Measurements from ENCODE around the gene FRY. TPM values are rescaled to one million over a fixed set of nuclear protein-coding genes. Genes with fewer than 3 reads are reported as not detected.
A peak's percentile ranks its signal among the peaks of the same experiment; 100 is the strongest.
"Not testable (repeated sequence)": the region's sequence is repeated elsewhere in the genome, so short reads cannot be mapped to it uniquely, and the experiment has no call there.

Gene FRY
- 2.5 TPM in 2 replicates for total RNA-seq (2014; rRNA removed)
- 6.3 TPM for polyA plus RNA-seq (2012)

DNA sequence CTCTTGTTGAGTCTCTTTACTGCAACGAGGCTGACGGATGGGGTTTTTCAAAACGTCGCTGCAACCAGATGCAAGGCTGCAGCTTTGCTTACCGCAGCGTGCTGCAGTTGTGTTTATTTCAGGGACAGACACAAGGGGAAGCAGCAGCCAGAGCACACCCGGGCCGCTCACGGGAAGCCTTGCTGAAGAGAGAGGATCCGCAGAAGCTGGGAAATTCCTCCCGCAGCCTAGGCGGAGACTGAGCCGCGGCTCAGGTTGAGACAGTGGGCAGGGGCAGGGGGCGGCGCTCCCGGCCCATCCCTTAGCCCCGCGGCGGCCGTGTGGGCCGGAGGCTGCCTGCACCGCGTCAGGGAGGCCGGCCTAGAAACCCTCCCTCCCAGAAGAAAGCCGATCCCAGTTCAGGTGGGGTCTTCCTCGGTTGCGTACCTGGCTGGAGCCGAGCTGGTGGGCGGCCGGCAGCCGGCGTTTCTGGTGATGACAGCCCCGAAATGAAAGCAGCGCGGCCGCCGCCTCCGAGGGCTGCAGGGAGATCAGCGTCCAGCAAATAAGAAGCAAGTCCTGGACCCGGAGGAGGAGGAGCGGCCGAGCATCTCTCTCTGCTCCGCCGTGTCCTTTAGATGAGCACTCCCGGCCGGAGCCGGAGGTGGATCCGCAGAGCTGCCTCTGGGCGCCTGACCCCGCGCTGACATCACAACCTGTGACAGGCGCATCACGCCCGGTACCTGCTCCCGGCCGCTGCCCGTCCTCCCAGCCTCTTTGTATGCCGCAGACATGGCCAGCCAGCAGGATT lies at the start of gene FRY:
Gene FRY, plus strand, starts transcription at position 750 of the 790 bp plus-strand sequence. Its CDS starts 22 bp downstream, at position 772.
- DNase-seq (ENCODE audit: low read depth), result peak; percentile 40

DNA sequence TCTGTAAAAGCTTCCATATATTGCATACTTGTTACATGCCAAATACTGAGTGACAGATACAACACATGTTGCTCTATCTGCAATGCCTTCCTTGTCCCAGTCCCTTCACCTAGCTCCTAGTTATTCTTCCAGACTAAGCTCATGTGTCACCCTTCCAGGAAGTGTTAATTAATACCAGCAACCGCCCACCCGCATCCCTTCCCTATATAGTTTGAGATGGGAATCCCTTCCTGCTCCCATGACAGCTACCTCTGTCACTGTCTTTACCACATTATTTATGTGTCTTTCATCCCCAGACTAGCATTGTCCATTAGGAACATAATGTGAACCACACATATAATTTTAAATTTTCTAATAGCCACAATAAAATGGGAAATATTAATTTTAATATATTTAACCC lies 49.5 kb upstream of the FRY start:
- DNase-seq (ENCODE audit: low read depth), result peak; percentile 25

DNA sequence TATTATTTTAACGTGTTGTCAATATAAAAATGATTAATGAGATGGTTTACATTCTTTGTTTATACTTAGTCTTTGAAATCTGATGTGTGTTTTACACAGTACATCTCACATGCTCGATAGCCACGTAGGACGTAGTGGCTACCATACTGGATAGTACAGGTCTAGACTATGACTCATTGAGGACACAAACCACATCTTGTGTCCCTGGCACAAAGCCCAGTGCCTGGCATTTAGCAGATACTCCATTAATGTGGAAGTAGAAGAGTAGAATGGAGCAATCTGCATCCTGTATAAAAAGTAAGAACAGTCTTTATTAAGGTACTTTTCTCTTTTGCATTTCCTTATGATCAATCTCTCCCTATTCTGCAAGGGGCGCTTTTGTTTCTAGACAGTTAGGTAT lies 49.0 kb upstream of the FRY start:
- peak; percentile 98 for DNase-seq (ENCODE audit: low read depth)

DNA sequence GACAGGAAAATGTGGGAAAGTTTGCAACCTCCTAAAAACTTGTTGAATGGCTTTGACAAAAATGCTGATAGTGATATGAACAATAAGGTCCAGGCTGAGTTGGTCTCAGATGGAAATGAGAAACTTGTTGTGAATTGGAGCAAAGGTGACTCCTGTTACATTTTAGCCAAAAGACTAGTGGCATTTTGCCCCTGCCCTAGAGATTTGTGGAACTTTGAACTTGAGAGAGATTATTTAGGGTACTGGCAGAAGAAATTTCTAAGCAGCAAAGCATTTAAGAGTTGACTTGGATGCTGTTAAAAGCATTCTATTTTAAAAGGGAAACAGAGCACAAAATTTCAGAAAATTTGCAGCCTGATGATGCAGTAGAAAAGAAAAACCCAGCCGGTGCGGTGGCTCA lies 47.9 kb upstream of the FRY start:
- not testable (repeated sequence) for DNase-seq (ENCODE audit: low read depth)

DNA sequence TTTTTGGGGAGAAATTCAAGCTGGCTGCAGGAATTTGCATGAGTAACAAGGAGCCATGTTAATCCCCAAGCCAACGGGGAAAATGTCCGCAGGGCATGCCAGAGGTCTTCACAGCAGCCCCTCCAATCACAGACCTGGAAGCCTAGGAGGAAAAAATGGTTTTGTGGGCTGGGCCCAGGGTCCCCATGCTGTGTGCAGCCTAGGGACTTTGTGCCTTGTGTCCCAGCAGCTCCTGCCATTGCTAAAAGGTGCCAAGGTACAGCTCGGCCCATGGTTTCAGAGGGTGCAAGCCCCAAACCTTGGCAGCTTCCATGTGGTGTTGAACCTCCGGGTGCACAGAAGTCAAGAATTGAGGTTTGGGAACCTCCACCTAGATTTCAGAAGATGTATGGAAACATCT lies 47.2 kb upstream of the FRY start:
- DNase-seq (ENCODE audit: low read depth), result not testable (repeated sequence)

DNA sequence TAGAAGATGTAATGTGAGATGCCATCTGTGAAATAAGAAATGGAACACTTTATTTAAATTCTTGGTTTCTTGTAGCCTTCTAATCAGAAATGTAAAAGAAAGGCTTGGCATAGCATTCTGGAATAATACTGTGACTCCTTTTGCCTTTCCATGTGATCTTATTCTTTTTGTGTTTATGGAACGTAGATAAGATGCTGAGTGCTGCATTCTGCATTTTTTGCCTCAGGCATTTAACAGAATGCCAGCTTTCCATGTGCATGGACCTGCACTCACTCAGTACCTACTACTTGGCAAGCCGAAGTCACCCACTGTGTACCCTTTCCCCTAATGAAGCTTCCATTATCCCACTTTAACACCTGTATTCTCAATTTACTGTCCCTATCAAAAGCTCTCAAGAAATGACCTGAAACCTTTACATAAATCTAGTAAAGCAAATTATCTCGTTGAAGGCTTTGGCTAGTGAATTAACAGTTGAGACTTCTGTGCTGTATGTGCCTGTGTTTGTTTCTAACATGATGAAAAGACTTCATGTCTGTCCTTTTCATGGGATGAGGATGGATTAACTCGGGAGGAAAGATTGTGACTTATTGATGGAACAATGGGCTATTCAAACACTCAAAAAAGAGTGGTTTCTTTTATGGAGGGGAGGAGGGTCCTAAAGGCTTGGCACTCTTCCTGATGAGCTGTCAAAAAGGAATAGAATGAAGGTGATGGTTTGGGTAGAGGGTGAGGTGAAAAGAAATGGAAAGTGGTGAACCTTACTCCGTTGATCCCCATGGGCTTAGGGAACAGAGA lies 44.7 kb upstream of the FRY start:
- no peak for DNase-seq (ENCODE audit: low read depth)

DNA sequence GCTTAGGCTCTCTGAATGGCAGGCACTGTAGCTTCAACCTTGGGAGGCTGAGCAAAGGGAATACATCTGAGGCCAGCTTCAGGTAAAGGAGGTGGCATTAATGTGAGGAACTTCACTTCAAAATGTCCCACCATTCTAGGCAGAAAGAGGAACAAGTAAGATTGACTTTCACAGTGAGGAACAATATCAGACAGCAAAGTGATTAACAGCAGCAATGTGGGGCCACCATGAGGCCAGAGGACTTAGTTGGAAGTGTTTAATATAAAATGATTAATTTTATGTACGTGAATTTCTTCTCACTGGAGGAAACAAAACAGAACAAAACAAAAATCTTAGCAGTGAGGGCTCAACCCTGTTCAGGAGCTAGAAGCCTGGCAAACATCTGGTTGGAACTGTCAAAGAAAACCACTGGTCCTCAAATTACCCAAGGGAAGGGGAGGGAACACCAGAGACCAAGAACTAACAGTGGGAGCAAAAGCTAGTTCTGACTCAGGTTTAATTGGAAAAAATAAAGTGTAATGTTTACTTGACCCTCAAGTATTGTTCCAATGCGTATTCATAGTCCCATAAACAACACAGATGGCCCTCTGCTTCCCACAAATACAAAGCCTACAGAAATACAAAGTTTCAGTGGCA lies 43.9 kb upstream of the FRY start:
- DNase-seq (ENCODE audit: low read depth), result peak; percentile 29

DNA sequence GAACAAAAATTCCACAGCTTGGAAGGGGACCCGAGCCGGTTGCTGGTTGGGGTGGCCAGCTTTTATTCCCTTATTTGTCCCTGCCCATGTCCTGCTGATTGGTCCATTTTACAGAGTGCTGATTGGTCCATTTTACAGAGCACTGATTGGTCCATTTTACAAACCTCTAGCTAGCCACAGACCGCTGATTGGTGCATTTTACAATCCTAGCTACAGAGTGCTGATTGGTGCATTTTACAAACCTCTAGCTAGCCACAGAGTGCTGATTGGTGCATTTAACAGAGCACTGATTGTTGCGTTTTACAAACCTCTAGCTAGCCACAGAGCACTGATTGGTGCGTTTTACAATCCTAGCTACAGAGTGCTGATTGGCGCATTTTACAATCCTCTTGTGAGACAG lies 37.2 kb upstream of the FRY start:
- DNase-seq (ENCODE audit: low read depth), result not testable (repeated sequence)

DNA sequence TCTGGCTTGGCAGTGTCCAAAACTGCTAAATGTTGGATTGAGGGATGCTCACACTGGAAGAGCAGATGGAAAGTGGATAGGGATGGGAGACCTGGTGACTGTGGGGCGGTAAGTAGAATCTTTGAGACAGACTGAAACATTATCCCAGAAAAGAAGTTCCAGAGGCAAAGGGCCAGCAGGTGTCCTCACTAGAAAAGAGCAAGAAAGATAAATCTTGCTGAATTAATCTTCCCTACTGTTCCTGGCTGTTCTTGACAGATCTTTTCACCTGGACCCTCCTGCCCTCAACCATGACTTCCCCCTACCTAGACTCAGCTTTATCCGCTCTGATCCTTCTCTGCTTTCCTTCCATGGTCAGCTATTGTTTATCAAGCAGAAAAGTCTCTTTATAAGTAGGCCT lies 35.0 kb upstream of the FRY start:
- DNase-seq (ENCODE audit: low read depth), result no peak

DNA sequence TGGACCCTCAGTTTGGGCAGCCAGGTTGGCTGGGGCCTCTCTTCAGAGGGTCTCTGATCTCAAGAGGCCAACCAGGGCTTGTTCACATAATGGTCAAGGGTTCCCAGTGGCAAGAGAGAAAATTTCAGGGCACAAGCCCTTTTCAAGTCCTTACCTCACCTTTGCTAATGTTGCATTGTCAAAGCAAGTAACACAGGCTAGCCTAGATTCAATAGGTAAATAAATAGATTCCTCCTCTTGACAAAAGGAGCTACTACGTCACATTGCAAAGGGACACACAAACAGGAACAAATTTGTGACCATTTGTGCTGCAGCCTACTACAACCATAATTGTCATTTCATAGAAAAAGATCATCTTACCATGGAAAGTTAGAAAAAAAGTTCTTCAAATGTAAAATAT lies 33.9 kb upstream of the FRY start:
- DNase-seq (ENCODE audit: low read depth), result no peak

DNA sequence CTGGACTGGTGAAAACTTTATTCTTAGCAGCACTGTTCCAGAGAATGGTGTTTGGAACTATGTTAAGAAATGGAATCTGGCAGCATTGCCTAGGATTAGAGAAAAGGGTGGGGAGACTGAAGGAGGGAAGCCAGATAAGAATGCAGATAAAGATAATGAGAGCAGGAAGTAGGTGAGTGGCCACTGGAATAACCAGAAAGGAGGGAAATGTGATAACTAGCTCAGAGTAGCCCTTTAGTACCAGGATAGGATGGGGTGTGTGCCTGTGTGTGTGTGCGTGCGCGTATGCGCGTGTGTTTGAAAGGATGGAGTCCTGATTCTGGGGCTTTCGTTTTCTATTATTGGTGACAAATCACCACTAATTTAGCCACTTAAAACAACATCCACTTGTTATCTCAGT lies 33.4 kb upstream of the FRY start:
- no peak for DNase-seq (ENCODE audit: low read depth)

DNA sequence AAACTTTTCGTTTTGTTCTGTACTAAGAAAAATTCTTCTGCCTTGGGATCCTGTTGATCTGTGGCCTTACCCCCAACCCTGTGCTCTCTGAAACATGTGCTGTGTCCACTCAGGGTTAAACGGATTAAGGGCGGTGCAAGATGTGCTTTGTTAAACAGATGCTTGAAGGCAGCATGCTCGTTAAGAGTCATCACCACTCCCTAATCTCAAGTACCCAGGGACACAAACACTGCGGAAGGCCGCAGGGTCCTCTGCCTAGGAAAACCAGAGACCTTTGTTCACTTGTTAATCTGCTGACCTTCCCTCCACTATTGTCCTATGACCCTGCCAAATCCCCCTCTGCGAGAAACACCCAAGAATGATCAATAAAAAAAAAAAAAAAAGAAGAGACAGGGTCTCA lies 30.8 kb upstream of the FRY start:
- not testable (repeated sequence) for DNase-seq (ENCODE audit: low read depth)

DNA sequence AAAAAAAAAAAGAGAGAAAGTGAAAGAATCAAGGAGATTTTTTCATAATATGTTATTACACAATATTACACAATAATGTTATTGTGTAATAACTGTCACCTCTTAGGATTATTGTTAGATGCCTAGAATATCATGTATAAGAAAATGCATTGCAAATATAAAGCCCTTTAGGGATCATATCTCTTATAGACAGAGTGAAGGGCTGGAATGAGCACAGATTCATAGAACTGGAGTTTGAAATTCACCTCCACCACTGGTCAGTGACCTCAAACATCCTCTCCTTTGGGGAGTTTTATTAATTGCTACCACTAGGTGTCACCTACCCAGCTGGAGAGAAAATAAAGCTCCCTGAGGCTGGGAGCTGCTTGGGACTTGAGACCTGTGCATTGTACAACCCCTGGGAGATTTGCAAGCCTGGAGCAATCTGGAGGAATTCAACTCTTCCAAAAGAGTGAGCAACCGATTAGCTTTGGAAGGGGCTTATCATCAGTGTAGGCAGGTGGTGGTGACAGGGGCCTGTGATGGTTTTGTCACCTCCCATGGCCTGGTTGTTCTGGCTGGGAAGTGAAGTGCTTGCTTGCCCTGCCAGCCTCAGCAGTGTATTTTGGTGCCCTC lies 30.3 kb upstream of the FRY start:
- peak; percentile 75 for DNase-seq (ENCODE audit: low read depth)

DNA sequence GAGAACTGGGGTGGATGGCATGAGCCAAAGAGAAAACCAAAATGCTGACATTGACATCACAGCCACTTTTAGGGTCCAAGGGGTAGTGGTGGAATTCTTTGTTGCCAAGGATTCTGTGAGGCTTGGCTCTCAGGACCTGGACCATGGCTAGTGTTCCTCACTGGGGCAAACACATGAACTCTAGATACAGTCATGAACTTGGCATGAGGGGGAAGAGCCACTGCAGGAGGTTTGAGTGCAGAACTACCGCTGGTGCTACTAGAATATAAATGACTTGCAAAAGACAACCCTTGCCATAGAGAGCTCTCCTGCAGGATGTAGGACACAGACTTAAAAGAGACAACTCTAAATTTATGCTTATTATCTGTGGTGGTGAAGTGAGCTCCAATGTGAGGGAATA lies 29.8 kb upstream of the FRY start:
- DNase-seq (ENCODE audit: low read depth), result no peak

DNA sequence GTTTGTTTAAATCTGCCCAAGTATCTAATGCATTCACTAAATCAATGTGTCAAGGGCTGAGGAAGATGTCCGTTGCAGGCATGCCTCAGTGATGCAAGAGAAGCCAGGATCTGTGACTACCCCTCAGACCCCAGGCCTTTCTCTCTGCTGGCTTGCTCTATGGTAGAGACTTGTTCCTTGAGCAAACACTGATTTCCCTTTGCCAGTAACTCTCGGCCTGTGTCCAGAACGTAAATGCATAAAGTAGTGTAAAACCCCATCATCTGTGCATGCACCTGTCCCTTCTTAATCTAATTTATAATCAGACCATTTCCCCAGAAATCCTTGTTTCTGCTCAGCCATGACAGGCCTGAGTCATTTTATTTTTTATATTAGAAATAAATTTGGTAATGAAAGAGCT lies 28.7 kb upstream of the FRY start:
- no peak for DNase-seq (ENCODE audit: low read depth)

DNA sequence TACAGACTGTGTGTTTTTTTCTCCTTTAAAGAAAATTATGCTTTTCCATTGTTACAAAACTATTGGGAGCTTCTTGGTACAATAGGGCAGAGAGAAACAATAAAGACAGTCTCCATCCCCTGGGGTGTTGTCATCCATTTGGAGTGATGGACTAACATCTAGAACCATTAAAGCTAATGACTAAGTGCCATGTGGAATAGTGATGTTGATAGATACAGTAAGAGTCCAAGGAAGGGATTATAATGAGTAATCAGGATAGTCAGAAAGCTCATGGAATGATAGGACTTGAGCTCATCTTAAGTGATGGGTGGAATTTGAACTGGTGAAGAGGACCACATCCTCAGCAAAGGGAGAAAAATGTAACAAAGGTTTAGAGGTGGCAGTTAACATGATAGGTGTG lies 24.1 kb upstream of the FRY start:
- peak; percentile 27 for DNase-seq (ENCODE audit: low read depth)

DNA sequence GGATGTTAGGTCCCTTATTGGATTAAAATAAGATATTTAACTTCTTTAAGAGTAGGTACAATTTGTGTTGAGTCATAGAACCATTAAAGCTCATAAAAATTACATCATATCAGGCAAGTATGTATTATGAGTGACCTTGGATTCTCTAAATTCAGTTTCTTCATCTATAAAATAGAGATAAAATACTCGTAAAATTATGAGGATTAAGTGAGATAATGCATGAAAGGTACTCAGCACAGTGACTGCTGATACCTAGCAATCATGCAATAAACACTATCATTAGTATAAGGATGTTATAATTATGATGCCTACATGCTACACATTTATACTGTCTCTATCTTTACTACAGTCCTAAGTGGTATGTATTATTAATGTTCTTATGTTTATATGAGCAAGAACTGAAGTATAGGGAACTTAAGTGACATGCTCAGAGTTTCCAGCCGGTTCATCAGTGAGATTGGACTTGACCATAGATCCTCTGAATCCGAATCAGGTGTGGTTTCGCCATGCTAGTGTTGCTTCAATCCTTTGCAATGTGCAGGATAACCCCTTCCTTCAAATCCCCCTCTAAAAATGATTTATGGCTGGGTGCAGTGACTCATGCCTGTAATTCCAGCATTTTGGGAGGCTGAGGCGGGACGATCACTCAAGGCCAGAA lies 22.9 kb upstream of the FRY start:
- no peak for DNase-seq (ENCODE audit: low read depth)

DNA sequence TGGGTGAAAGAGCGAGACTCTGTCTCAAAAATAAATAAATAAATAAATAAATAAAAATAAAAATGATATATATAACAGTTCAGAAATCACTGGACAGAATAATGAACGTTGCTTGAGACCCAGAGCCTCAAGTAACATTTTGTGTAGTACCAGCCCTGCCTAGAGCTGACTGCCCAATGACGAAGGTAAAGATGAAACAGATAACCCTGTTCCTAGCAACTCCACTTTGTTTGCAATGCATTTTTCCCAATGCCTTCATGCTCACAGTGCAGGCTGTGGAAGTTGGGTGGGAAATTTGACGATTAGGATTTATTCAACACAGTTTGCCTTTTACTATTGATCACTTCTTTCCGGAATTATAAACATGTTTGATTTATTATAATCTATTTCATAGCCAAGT lies 22.2 kb upstream of the FRY start:
- no peak for DNase-seq (ENCODE audit: low read depth)

DNA sequence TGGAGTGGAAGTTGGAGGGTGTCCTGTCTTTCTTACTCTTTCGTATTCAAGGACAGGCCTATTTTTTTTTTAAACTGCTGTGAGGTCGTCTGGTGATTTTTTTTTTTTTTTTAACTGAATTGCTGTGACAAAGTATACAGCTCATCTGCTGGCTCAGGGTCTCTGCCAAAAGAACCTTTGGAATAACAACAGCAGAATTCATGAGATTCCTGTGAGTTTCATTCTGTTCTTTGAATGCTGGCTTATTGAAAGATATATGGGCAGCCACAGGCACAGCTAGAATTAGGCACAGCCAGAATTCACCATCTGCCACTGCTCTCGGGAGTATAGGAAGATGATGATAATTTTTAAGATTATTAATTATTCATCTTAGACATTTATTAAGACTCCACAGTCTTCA lies 21.4 kb upstream of the FRY start:
- no peak for DNase-seq (ENCODE audit: low read depth)

DNA sequence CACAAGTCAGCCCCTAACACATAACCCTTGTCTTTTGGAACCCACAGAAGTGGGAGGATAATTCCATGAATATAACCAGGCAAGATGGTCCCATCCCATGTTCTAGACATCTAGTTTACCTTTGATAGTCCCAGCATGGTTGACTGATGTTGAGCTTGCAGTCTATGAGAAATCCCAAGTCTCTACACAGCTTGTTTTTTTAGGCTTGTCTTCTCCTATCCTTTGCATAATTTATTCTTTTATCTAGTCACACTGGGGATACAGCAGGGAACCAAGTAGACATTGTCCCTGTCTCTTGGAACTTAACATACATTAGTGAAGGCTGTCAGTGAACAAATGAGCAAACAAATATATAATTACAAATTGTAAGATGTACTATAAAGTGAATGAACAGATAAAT lies 19.6 kb upstream of the FRY start:
- no peak for DNase-seq (ENCODE audit: low read depth)

DNA sequence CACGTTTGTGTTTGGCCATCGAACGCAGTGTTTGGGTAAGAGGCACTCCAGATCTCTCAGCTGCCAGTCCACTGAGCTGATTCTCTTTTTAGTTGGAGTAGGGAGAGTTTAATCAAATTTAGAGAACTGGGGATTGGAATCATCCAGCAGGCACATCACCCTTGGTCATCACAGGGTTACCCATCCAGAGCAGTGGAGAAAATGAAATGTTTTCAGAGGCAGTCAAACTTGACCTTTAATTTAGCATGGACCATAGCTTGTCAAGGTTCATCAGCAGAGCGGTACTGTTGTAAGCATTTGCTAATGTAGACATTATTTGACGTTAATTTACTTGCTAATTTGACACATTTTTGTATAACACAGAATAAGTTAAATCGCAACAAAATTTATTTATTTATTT lies 18.4 kb upstream of the FRY start:
- DNase-seq (ENCODE audit: low read depth), result no peak

DNA sequence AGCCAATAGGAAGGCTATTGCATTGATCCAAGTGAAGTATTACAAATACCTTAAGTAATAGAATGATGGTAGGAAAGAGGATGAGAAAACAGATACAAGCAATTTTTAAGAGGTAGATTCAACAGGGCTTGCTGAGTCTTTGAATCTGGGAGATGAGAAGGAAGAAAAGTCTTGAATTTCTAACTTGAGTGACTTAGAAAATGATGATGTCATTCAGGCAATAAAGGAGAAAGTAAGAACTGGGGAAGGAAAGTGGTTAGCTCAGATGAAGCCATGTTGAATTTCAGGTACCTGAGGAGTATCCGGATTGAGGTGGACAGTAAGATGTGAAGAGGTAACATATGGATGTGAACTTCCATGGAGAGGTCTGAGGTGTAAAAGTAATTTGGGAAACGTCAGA lies 15.5 kb upstream of the FRY start:
- DNase-seq (ENCODE audit: low read depth), result no peak
